Upper lobe of left lung (tissue), 6 donors: ENCODE measurements around the gene MORF4L1. TPM values are rescaled to one million over a fixed set of nuclear protein-coding genes. Genes with fewer than 3 reads are reported as not detected.
"Not testable (repeated sequence)": the region's sequence is repeated elsewhere in the genome, so short reads cannot be mapped to it uniquely, and the experiment has no call there.

Experiments used
- ATAC-seq, 2 donors: fragments of 200-7000 bp; cut with Tn5 transposase; one replicate each; pipeline ENCODE4 v1.9.1; 2022; ENCODE audit warnings: mild to moderate bottlenecking in 2 of 2, moderate library complexity in 2 of 2; ENCODE audit not compliant: low FRiP score in 2 of 2
- DNase-seq, 2 donors: peaks; one replicate each; pipeline ENCODE4 v3.0.0-alpha.2; 2019 to 2020
- H3K27ac ChIP-seq, 4 donors: fragments of 200-600 bp; sonication (generic); one replicate each; pipeline ENCODE4 v1.5.1; 2016 to 2019
- H3K27me3 ChIP-seq, 4 donors: fragments of 200-600 bp; sonication (generic); one replicate each; pipeline ENCODE4 v1.5.1; 2017 to 2019
- H3K36me3 ChIP-seq, 4 donors: fragments of 200-600 bp; sonication (generic); one replicate each; pipeline ENCODE4 v1.5.1; 2016 to 2019
- H3K4me1 ChIP-seq, 4 donors: fragments of 200-600 bp; sonication (generic); one replicate each; pipeline ENCODE4 v1.5.1; 2018 to 2019
- H3K4me3 ChIP-seq, 4 donors: fragments of 200-600 bp; sonication (generic); one replicate each; pipeline ENCODE4 v1.5.1; 2017 to 2019; ENCODE audit warnings: mild to moderate bottlenecking in 2 of 4, moderate library complexity in 1 of 4
- H3K9me3 ChIP-seq, 4 donors: fragments of 200-600 bp; sonication (generic); one replicate each; pipeline ENCODE4 v1.5.1; 2018 to 2019
- EP300 ChIP-seq, 4 donors: sonication (generic); formaldehyde crosslinking; IDR thresholded peaks; one replicate each; pipeline ENCODE4 v1.5.1; 2017; ENCODE audit warnings: antibody characterized with exemption in 4 of 4, control low read depth in 2 of 4
- POLR2A ChIP-seq, 4 donors: fragments of 450-650 bp; IDR thresholded peaks; one replicate each; pipeline ENCODE4 v1.5.1; 2016 to 2017; ENCODE audit warnings: antibody characterized with exemption in 4 of 4, mild to moderate bottlenecking in 2 of 4
- POLR2AphosphoS5 ChIP-seq, 2 donors: sonication (generic); formaldehyde crosslinking; IDR thresholded peaks; one replicate each; pipeline ENCODE4 v1.5.1; 2017; ENCODE audit warnings: antibody characterized with exemption in 2 of 2
- WGBS, 2 donors: methylation state at CpG; one replicate each; pipeline ENCODE4 v1.1.5; 2017 to 2018; 5-methylcytosine and 5-hydroxymethylcytosine counted together
- total RNA-seq, 6 donors: library from RNA; depleted of rRNA in 4 of 6; stranded (reverse); fragments of >200 nt in 4 of 6; gene quantifications; one replicate each; pipeline versions ENCODE4 v1.1.0 to v1.2.1, GENCODE V29; 2016 to 2021
- TF ChIP-seq, protein P1 (sequence below), 6 experiments: fragments of 450-650 bp in 4 of 6; fragments of 200-600 bp in 2 of 6; sonication (generic) in 2 of 6; IDR thresholded peaks; one replicate each; pipeline ENCODE4 v1.5.1; 2016 to 2019; ENCODE audit warnings: antibody characterized with exemption in 6 of 6
- donor health status: DM: no; HTN: no; CAD: no; lungs with moderate emphysema.
- donor health status: DM: no; HTN: yes; CAD: no; lungs with severe emphysema.

MORF4L1 gene
- total RNA-seq, 6 donors from 2014 or later = 202 to 462 (median 292) TPM

- no peaks in the 10 kb centered on the region for H3K4me1 ChIP-seq
- DNase-seq (no peak), ATAC-seq (no peak)
- H3K27ac ChIP-seq = no peak overlapping the region
- no peak for TF ChIP-seq POLR2A (IDR thresholded peaks at IDR 0.05)
- no peak for TF ChIP-seq POLR2AphosphoS5 (IDR thresholded peaks at IDR 0.05)
- TF ChIP-seq EP300 (IDR thresholded peaks at IDR 0.05) = no peak
- TF ChIP-seq, protein P1, sequence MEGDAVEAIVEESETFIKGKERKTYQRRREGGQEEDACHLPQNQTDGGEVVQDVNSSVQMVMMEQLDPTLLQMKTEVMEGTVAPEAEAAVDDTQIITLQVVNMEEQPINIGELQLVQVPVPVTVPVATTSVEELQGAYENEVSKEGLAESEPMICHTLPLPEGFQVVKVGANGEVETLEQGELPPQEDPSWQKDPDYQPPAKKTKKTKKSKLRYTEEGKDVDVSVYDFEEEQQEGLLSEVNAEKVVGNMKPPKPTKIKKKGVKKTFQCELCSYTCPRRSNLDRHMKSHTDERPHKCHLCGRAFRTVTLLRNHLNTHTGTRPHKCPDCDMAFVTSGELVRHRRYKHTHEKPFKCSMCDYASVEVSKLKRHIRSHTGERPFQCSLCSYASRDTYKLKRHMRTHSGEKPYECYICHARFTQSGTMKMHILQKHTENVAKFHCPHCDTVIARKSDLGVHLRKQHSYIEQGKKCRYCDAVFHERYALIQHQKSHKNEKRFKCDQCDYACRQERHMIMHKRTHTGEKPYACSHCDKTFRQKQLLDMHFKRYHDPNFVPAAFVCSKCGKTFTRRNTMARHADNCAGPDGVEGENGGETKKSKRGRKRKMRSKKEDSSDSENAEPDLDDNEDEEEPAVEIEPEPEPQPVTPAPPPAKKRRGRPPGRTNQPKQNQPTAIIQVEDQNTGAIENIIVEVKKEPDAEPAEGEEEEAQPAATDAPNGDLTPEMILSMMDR (IDR thresholded peaks at IDR 0.05) = no peak
- WGBS, 2 donors = 78 to 84% methylated on average over 3 of the region's 3 CpGs
- H3K4me3 ChIP-seq = no peak overlapping the region
- H3K9me3 ChIP-seq = no peaks in the 10 kb centered on the region
- H3K27me3 ChIP-seq = no peaks in the 10 kb centered on the region
- H3K36me3 ChIP-seq = no peaks in the 10 kb centered on the region
Observed at GRCh38 chr15:78841376-78841706, 31.3 kb upstream of the MORF4L1 start.

GRCh38 chr15:78841891-78842290, 30.8 kb upstream of the MORF4L1 start:
- ATAC-seq (no peak), DNase-seq (no peak)
- TF ChIP-seq, protein P1 (IDR thresholded peaks at IDR 0.05) = no peak
- TF ChIP-seq POLR2AphosphoS5 (IDR thresholded peaks at IDR 0.05) (no peak), POLR2A (IDR thresholded peaks at IDR 0.05) (no peak), EP300 (IDR thresholded peaks at IDR 0.05) (no peak)
- WGBS, 2 donors = 89 to 92% methylated on average over 6 of the region's 6 CpGs
- no peaks in the 10 kb centered on the region for H3K36me3 ChIP-seq
- H3K27ac ChIP-seq = no peak overlapping the region
- no peak overlapping the region for H3K4me3 ChIP-seq
- no peaks in the 10 kb centered on the region for H3K27me3 ChIP-seq
- no peaks in the 10 kb centered on the region for H3K4me1 ChIP-seq
- no peaks in the 10 kb centered on the region for H3K9me3 ChIP-seq

GRCh38 chr15:78842519-78842918, 30.2 kb upstream of the MORF4L1 start:
- DNase-seq (no peak), ATAC-seq (no peak)
- Histone ChIP-seq H3K4me1 (no peaks in the 10 kb centered on the region), H3K9me3 (no peaks in the 10 kb centered on the region), H3K36me3 (no peaks in the 10 kb centered on the region), H3K27me3 (no peaks in the 10 kb centered on the region), H3K4me3 (no peak overlapping the region), H3K27ac (no peak overlapping the region)
- TF ChIP-seq, protein P1 (IDR thresholded peaks at IDR 0.05) = no peak
- no peak for TF ChIP-seq EP300 (IDR thresholded peaks at IDR 0.05)
- TF ChIP-seq POLR2A (IDR thresholded peaks at IDR 0.05) = no peak
- no peak for TF ChIP-seq POLR2AphosphoS5 (IDR thresholded peaks at IDR 0.05)
- 72 to 79% methylated on average over 3 of the region's 3 CpGs for WGBS, 2 donors

DNA sequence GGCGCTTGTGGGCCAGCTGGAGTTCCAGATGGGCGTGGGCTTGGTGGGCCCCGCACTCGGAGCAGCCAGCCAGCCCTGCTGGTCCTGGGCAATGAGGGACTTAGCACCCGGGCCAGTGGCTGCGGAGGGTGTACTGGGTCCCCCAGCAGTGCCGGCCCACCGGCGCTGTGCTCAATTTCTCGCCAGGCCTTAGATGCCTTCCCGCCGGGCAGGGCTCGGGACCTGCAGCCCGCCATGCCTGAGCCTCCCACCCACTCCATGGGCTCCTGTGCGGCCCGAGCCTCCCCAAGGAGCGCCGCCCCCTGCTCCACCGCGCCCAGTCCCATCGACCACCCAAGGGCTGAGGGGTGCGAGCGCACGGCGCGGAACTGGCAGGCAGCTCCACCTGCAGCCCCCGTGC, 25.8 kb upstream of the MORF4L1 start:
- H3K9me3 ChIP-seq, H3K36me3 ChIP-seq, ATAC-seq, H3K27ac ChIP-seq, H3K4me1 ChIP-seq, H3K27me3 ChIP-seq, H3K4me3 ChIP-seq: not testable (repeated sequence)
- 85 to 93% methylated on average over 8 to 10 of the region's 27 CpGs for WGBS, 2 donors
- peak in 1 of 2 donors; percentile 66 for DNase-seq

DNA sequence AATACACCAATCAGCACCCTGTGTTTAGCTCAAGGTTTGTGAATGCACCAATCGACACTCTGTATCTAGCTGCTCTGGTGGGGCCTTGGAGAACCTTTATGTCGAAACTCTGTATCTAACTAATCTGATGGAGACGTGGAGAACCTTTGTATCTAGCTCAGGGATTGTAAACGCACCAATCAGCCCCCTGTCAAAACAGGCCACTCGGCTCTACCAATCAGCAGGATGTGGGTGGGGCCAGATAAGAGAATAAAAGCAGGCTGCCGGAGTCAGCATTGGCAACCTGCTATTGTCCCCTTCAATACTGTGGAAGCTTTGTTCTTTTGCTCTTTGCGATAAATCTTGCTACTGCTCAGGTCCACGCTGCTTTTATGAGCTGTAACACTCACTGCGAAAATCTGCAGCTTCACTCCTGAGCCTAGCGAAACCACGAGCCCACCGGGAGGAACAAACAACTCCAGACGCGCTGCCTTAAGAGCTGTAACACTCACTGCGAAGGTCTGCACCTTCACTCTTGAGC, 25.2 kb upstream of the MORF4L1 start:
- not testable (repeated sequence) for ATAC-seq, H3K27me3 ChIP-seq, H3K9me3 ChIP-seq, DNase-seq, H3K4me3 ChIP-seq, H3K36me3 ChIP-seq, H3K27ac ChIP-seq, H3K4me1 ChIP-seq
- WGBS, 2 donors = 84 to 90% methylated on average over 14 to 15 of the region's 15 CpGs

- ATAC-seq (no peak), DNase-seq (peak in 1 of 2 donors; percentile 36)
- Histone ChIP-seq H3K27ac (no peak overlapping the region), H3K27me3 (no peaks in the 10 kb centered on the region), H3K4me3 (no peak overlapping the region), H3K36me3 (no peaks in the 10 kb centered on the region), H3K4me1 (no peaks in the 10 kb centered on the region), H3K9me3 (no peaks in the 10 kb centered on the region)
- 65 to 72% methylated on average over 2 of the region's 2 CpGs for WGBS, 2 donors
- no peak for TF ChIP-seq EP300 (IDR thresholded peaks at IDR 0.05)
- TF ChIP-seq POLR2A (IDR thresholded peaks at IDR 0.05) = no peak
- TF ChIP-seq, protein P1 (IDR thresholded peaks at IDR 0.05) = no peak
- no peak for TF ChIP-seq POLR2AphosphoS5 (IDR thresholded peaks at IDR 0.05)
Observed at GRCh38 chr15:78850352-78850751, 22.3 kb upstream of the MORF4L1 start.
